WI38 (cell line): ENCODE results near the gene NEUROD4.

ENCODE experiments used
- H3K4me3 ChIP-seq: 2 replicates; pipeline ENCODE4 v1.5.1; 2011; ENCODE audit warnings: low read depth, mild to moderate bottlenecking, control low read depth, low read length
- TF ChIP-seq, protein P1 (sequence below): IDR thresholded peaks from 2 replicates; pipeline ENCODE4 v1.5.1; 2012; ENCODE audit warnings: low read depth, mild to moderate bottlenecking, control low read depth, low read length

Gene NEUROD4

DNA sequence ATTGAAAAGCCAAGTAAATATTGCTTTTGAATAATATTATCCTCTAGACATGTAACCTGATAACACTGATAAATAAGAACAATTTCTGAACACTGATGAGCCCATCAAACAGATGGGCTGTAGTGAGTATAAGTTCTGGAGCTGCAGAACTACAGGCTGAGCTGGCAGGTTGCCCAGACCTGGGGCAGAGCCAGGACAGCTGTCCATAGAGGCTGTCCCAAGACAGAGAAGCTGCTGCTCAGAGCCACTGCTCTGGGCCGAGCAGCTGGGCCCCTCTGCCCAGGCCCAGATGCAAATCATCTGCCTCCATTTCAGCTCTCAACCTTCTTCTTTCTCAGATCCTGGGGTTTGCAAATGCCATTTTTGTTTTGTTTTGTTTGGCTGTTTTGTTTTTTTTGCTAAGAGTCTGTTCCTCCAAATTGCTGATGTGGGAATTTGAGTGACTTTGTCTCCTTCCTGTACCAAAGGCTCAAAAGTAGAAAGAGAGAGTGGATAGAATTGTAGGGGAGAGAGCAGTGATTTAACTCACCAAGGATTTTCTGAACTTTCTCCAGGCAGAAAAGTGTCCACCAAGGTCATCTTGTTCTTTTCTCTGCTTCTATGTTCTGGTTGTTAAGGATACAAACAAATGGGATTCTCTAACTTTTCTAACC is 31.2 kb upstream of the NEUROD4 start:
- no peak overlapping the region for H3K4me3 ChIP-seq
- TF ChIP-seq, protein P1, sequence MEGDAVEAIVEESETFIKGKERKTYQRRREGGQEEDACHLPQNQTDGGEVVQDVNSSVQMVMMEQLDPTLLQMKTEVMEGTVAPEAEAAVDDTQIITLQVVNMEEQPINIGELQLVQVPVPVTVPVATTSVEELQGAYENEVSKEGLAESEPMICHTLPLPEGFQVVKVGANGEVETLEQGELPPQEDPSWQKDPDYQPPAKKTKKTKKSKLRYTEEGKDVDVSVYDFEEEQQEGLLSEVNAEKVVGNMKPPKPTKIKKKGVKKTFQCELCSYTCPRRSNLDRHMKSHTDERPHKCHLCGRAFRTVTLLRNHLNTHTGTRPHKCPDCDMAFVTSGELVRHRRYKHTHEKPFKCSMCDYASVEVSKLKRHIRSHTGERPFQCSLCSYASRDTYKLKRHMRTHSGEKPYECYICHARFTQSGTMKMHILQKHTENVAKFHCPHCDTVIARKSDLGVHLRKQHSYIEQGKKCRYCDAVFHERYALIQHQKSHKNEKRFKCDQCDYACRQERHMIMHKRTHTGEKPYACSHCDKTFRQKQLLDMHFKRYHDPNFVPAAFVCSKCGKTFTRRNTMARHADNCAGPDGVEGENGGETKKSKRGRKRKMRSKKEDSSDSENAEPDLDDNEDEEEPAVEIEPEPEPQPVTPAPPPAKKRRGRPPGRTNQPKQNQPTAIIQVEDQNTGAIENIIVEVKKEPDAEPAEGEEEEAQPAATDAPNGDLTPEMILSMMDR: no peak

DNA sequence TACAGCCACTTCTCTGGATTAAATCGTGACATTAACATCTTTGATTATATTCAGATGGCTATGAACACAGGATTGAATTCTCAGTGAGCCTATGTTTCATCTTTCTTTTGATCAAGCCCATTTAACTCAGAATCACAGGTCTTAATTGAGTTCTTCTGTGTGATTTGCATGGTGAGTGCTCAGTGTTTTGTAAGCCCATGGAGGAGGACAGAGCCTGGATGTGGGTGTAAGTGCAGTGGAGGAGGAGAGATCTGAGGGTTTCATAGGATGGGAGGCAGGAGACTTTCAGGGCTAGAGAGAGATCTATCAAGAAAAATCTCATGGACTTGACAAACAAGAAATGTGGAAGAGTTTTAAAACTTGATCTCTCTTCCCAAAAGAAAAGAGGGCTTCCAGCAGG is 29.9 kb upstream of the NEUROD4 start:
- TF ChIP-seq, protein P1: no peak
- H3K4me3 ChIP-seq: no peak overlapping the region

DNA sequence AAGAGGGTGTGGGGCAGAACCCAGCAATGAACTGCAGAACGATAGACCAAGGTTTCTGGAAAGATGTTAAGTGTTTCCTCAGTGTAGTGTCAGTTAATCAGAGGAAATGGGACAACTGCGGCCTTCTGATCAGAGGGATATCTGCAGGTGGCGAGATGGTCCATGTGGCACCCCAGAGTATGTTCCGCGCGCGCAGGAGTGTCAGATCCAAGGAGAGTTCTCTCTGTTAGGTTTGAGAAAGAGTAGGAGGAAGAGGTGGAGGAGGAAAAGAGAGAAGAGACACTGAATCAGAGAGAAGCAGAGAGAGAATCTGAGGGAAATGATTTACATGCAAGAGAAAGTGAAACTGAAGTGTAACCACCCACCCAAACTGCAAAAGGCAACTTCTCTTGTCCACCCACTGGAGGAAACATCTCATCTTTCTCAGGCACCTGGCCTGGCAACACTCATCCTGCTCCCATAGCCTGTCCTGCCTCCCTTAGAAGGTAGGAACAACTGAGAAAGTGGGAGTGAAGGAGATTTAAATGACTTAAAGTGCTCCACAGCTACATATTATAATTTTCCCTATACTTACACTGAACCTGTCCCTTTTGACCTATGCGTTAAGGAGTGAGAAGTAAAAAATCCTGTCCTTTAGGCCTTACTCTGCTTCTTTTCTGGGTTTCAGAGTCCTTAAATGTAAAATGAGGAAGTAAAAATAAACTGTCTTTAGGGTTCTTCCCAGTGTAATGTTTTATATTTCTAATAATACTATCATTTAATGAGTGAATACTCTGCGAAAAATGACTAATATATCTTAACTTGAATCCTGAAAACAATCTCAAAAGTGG is 28.4 kb upstream of the NEUROD4 start:
- H3K4me3 ChIP-seq: no peak overlapping the region
- TF ChIP-seq, protein P1: no peak

DNA sequence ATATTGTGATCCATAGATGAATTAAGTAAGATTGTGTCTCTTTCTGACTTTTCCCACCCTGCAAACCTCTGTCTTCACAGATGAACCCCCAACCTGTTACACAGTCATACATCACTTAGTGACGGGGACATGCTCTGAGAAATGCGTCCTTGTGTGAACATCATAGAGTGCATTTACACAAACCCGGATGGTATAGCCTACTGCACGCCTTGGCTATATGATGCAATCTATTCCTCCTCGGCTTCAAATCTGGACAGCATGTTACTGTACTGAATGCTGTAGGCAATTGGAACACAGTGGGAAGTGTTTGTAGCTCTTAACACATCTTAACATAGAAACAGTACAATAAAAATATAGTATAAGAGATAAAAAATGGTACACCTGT is 27.8 kb upstream of the NEUROD4 start:
- H3K4me3 ChIP-seq: no peak overlapping the region
- TF ChIP-seq, protein P1: no peak

DNA sequence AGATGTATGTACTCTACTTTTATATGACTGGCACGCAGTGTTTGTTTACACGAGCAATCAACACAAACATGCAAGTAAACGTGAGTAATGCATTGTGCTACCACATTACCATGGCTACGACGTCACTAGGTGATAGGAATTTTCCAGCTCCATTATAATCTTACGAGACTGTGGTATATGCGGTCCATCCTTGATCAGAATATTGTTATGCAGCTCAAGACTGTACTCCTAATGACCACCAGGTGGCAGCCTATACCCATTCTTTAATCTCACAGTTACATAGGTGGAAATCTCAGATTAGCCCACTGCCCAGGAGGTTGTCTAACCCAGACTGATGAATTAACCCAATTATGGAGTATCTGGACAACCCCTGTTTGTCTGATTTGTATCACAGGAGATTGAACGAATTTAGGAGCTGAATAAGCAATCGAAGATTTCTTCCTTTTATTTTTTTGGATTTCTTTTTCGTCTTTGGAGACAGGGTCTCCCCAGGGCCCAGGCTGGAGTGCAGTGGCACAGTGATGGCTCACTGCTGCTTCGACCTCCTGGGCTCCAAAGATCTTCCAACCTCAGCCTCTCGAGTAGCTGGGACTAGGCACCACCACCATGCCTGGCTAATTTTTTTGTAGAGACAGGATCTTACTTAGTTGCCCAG is 26.5 kb upstream of the NEUROD4 start:
- TF ChIP-seq, protein P1: peak; percentile 57; the same call in 1 of the 2 replicates
- H3K4me3 ChIP-seq: no peak overlapping the region

DNA sequence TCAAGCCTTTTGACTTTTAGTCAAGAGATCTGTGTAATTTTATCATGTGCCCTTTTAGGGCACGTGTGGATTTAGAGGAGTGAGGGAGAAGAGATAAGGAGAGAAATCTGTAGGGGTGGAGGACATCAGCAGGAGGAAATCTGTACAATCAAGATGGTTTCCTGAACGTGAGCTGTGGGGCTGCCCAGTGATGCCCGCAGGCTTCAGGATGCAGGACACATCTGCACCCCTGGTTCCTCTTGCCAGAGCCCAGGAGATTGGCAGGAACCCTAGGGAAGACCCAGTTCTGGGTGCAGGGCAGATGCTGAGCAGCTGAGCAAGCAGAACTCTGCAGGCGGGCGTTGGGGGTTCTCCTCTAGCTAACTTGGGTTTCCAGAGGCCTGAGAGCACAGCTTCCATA is 23.6 kb upstream of the NEUROD4 start:
- TF ChIP-seq, protein P1: no peak
- H3K4me3 ChIP-seq: no peak overlapping the region
